SH-SY5Y (cell line): Measurements from ENCODE around the gene MBD1.

Experiments
- GATA2 ChIP-seq: IDR thresholded peaks from 2 replicates; pipeline ENCODE4 v1.6.1; 2011; ENCODE audit warnings: mild to moderate bottlenecking, low read depth, low read length
- GATA3 ChIP-seq: IDR thresholded peaks from 2 replicates; pipeline ENCODE4 v1.6.1; 2011; ENCODE audit warnings: low read depth, mild to moderate bottlenecking, low read length, moderate library complexity

The MBD1 gene

DNA sequence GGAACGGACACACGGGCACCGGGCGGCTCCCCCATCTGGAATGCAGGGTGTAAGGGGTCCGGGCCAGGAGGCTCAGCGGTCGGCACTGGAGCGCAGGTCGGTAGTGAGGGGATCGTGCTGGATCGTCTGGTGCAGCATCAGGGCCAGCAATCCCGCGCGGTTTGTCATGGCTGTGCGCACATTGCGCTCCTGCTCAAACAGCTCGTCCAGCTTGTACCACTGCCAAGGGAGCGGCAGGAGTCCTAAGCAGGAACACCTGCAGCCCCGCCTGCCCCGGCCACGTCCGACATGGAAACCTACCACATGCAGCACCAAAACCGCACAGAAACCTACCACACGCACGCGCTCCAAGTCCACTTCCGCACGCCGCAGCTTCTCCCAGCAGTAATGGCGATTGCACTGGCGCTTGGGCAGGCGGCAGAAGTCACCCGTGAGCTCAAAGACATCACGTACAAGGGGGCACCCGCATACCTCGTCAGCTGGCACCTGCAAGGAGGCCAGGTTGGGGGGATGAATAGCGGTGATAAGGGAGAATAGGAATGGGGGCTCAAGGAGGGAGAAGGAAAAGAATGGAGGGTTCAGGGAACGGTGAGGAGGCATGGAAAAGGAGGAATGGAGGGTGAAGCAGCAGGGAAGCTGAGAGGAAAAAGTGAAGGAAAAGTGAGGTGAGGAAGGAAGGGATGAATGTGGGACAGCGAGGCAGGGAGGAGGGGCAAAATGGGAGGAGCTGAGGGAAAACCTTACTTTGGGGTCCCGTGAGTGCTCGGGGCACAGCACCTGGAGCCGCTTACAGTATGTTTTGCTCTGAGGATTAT, 1.4 kb upstream of the MBD1 start:
- no peak for TF ChIP-seq GATA2
- TF ChIP-seq GATA3, result no peak

DNA sequence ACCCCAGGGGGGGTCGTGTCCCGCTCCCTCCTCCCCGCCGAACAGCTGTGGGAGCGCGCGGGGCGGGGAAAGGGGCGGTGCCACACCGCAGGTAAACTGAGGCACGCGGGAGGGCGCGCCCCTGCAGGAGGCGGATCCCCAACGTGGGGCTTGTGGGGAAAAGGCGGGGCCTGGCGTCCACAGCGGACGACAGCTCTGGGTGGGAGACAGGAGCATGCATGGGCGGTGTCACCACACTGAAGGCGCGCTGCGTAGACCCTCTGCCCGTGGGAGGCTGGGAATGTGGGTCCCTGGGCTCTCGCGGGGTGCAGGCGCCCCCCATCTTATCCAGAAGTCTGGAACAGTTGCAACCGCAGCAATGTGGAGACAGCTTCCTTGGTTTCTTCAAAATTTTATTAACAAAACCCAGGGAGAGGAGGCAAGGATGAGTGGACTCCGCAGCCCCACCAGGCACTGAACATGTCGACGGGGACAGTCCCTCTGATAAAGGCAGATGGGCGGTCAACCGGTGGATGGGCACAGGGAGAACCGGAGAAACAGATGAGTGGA, 723 bp upstream of the MBD1 start:
- no peak for TF ChIP-seq GATA2
- TF ChIP-seq GATA3, result no peak

DNA sequence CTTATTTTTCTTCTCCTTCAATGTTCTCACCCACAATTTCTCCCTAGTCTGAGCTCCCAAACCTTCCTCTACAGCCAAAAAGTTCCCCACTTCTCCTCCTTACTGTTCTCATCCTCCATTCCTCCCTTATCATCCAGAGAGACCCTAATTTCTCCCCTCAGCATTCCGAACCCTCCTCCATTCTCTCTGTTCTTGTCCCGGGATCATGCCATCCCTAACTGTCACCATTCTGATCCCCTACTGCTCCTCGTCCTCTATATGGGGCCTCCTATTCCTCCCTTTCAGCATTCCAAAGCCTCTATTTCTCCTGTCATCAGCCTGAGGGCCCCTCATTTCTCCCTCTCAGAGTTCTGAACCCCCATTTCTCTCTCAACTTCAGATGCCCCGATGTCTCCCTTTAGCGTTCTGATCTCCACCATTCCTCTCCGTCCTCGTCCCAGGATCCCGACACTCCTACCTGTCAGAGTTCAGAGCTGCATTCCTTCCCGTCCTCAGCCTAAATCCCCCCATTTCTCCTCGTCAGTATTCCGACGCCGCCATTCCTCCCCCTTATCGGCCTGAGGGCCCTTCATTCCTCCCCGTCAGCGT, 522 bp downstream of the MBD1 start:
- TF ChIP-seq GATA2, result no peak
- no peak for TF ChIP-seq GATA3

DNA sequence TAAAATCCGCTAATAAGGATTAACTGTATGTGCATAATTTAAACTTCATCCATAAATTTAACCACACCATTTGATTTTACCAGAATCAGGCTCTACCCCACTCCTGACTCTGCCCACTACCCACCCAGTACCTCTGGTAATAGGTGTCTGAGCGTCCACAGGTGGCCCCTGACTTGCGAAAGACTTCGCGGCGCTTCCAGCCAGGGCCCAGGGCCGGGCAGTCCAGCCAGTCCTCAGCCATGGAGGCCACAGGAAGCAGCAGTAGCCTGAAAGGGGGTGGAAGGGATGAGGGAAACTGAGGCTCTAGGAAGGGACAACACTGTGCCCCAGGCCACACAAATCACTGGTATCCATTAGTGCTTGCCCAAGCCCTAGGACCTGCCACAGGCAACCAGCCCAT, 1.6 kb downstream of the MBD1 start:
- TF ChIP-seq GATA3 (no peak), GATA2 (no peak)

DNA sequence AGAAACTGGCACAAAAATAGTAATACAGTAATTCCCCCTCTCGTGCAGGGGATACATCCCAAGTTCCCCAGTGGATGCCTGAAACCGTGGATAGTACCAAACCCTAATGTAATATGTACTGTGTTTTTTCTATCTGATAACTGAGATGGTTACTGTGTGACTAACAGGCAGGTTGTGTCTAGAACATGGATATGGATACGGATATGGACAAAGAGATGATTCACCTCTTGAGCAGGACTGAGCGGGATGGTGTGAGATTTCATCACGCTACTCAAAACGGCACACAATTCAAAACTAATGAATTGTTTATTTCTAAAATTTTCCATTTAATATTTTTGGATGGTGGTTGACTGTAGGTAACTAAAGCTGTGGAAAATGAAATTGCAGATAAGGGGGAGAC, 3.4 kb downstream of the MBD1 start:
- TF ChIP-seq GATA2, result no peak
- no peak for TF ChIP-seq GATA3

DNA sequence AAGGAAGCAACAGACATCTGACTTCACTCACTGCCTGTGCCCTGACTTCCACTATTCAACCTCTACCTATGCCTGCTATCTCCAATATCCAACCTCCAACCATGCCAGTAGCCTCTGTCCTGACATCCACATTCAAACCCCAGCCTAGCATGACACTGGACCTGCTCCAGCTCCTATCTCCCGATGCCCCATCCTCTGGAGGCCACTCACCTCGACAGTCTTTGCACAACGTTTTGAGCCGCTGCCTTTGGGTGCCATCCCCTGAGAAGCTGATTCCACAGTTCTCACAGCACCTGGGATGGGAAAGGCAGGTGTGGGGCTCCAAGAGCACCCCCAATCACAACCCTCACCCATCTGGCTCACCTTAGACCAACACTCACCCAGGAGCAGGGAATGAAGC, 4.9 kb downstream of the MBD1 start:
- TF ChIP-seq GATA2 (no peak), GATA3 (no peak)

DNA sequence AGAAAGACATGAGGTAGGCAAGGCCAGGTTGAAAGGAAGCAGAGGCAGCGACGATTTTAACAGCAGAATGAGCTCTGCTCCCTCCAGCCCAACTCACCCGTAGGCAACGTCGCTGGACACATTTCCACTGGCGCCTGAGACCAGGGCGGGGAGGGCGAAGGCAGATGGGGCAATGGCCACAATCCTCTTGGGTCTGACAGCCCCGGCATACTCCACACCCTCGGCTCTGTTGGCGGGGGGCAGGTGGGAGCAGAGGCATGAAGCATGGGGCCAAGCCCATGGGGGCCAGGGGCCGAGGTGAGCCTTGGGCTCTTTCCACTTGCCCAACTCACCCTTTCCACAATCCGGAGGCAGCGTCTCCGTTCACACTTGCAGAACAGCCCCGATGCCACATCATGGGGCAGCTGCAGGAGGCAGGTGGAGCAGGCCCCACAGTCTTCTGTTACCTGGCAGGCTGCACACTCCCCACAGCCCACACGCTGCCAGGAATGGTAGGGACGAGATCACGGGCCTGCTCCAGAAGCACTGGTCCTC, 5.8 kb downstream of the MBD1 start:
- TF ChIP-seq GATA2, result no peak
- TF ChIP-seq GATA3, result no peak

DNA sequence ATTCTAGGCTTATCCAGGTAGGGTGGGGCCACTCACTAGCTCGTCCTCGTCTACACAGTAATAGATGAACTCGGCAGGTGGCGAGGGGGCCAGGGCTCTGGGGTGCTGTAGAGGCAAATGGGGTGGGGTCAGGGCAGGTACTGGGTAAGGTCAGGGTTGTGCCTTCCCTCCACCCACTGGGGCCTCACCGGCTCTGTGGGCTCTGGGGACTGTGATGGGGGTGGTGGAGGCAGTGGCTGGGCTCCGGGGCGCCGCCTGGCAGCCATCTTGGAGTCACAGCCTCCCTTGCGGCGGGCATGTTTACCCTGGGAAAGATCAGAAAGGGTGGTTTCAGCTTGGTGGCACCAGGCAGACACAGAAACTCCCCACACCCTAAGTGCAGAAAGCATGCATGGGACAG, 6.4 kb downstream of the MBD1 start:
- TF ChIP-seq GATA2, result no peak
- no peak for TF ChIP-seq GATA3

DNA sequence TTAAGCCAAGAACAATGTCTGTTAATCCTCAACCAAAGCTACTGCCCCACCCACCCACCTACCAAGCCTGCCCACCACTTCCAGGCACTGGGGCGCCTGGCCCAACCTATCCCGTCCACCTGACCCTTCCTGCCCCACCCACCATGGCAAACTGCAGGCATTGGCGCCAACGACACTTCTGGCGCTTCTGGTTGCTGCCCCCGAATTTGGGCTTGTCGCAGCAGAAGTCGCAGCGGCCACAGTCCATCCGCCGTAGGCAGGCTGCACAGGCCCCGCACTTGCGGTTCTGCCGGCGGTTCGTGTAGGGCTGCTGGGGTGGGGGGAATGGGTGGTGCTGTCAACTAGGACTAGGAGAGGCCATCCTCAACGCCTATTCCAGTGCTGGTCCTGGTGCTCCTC, 7.3 kb downstream of the MBD1 start:
- TF ChIP-seq GATA2, result no peak
- no peak for TF ChIP-seq GATA3

DNA sequence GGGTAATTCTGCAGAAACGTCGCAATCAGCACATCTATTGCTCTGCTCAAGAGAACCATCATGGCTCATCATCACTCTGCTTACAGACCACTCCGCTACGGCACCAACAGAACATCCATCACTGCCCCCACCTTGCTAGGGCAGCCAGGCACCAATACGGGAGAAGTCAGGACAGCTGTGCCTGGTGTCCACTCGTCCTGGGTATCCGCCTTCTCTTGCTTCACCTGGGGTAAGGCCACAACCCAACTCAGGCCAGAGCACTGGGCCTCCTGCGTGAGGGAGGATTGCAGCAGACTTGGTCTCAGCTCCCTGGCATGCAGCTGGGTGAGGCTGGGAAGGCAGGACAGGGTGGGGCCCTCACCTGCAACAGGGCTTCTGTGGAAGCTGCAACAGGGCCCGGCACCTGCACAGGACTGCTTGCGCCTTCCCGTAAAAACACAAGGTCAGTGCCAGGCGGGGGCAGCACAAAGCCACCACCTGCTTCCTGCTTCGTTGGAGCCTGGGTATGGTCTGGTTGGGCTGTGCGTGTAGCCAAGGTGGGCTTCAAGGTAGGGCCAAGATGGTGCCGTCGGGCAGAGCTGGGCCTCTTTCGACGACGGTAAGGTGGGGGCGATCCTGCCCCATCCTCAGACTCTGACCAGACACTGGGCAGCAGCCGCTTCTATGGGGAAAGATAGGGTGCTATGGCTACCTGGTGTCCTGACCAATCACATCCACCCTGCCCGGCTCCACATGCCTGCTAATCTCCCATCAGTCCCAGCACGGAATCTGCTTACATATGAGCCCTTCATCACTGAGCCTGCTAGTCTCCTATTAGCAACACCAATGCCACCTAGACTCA, 7.9 kb downstream of the MBD1 start:
- TF ChIP-seq GATA2 (no peak), GATA3 (no peak)

DNA sequence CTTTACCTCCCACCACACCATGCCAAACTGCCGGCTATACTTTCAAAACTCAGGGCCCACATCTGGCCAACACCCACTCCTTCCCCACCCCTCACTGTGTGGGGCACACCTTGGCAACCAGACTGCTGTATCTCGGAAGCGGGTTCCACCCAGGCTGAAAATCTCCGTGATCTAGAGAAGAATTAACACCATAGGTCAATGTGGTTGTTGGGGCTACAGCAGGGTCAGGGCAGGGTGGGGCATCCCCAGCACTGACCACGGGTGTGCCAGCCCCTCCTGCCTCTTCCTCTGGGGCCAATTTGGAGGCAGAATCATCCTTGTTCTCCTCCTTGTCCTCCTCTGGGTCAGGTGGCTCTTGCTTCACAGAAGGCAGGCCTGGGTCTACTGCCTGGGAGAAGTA, 8.8 kb downstream of the MBD1 start:
- TF ChIP-seq GATA2, result no peak
- no peak for TF ChIP-seq GATA3

DNA sequence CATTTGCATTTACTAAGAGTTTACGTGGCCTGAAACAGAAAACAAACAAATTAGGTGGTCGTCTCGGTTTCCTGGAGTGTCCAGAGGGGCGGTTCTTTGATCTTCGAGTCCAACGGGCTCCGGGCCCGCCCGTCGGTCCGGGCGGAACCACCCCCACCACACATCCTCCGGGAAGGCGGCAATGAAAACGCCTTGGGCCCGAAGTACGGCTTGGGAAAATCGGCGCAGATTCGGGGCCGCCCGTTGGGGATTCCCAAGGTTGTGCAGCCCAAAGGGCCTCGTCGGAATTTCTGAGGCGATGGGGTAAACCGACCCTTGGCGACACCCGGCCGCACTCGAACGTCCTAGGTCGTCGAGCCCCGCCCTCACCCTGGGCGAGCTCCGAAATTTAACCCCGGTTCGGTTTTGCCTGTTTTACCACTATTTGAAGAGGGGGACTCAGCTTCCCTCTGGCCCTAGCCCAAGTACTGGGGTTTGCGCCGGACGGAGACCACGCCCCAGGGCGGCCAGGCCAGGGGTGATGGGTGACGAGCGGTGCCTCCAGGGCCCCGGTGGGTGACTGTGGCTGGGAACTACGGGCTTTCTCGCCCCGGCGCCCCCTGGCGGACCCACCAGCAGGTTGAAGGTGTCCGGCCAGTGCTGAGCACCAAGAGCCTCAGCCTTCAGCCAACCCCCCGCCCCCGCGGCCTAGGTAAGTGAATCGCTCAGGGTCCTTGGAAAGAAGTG, 13.1 kb downstream of the MBD1 start:
- no peak for TF ChIP-seq GATA3
- TF ChIP-seq GATA2, result no peak

DNA sequence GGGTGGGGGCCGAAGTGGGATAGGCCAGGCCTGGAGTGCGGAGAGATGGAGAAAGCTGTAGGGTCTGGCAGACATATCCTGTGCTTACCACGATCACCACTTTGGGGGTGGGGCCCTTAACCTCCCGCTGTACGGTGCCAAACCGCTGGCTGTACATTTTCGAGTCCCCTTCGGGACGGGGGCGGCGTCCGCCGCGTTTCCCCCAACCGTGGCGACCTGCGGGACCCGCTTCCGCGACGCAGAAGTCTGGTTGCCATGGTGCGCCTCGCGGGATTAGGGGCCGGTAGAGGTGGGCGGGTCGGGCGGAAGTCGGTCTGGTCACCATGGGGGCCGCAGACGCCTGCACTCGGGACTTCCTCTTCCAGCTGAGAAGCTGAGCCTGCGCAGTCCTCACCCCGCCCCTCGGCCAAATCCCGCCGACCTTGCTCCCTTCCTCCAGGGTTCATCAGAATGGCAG, 15.0 kb downstream of the MBD1 start, which contains the start of gene CFAP53:
Gene CFAP53 (minus strand): TSS at position 248 of the 457 bp plus-strand sequence. CDS start 91 bp downstream, at position 157.
- TF ChIP-seq GATA2 (no peak), GATA3 (no peak)

DNA sequence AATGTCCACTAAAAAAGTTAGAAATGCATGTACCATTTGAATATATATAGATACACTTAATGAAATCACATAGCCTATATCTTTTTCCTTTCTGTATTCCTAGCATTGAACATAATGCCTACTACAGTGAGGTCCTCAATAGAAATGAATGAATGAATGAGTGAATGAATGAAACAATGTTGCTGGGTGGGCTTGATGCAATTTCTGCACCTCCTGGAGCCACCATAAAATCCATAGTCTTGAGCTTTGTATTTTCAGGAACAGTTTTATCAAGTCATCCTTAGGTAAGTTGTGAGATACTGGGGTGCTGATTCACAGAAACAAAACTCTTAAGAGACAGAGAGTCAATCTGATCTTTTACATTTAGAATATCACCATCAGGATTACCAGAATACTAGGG, 18.3 kb downstream of the MBD1 start:
- TF ChIP-seq GATA2, result no peak
